ENCODE data around the gene KCTD4. TPM values are rescaled to one million over a fixed set of nuclear protein-coding genes. Genes with fewer than 3 reads are reported as not detected.
"Not testable (repeated sequence)": the region's sequence is repeated elsewhere in the genome, so short reads cannot be mapped to it uniquely, and the experiment has no call there.

Gene KCTD4
- total RNA-seq, 1 experiment from 2014 or later: not detected

DNA sequence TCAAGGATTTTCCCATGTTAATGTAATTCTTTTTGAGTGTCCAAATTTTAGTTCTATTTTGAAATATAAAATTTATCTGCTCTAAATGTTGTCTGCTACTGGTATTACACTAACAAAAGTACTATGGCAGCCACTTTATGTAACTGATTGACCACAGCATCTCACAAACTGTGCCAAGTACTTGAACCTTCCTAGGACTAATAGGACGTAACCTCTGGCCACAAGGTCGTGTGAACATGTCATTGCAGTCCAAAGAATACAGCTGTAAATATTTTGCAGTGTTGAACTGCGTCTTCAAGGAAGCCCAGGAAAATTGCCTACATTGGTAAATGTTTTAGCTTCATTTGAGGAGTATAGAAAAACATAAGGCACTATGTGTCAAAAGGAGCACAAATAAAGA, 1.9 kb downstream of the KCTD4 start:
- no peaks in the 10 kb centered on the region for H3K36me3 ChIP-seq (replicated peaks; ENCODE audit: control insufficient read depth, insufficient read depth, low read length)
- no peak for DNase-seq
- H3K4me3 ChIP-seq (ENCODE audit: insufficient read depth, low read depth, low read length): no peak overlapping the region
- H3K27me3 ChIP-seq (ENCODE audit: control insufficient read depth, insufficient read depth, low read length): no peaks in the 10 kb centered on the region

DNA sequence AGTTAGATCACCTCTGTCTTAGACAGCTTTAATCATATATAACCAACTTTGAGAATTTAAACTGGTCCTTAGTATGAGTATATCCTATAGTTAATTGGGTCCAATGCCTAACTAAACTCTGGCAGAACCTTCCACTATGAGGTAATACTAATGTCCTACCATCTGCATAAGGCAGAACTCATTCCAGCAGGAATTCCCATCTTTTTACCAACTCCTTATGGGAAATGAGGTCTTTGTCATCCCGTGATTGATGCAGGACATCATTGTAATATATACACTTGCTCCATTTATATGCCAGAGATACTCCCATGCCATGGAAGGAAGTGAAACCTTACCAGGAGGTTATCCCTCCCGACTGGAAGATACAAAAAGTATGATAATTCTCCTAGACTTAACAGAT, 2.8 kb downstream of the KCTD4 start:
- Histone ChIP-seq H3K36me3 (replicated peaks; ENCODE audit: control insufficient read depth, insufficient read depth, low read length) (no peaks in the 10 kb centered on the region), H3K27me3 (ENCODE audit: control insufficient read depth, insufficient read depth, low read length) (no peaks in the 10 kb centered on the region), H3K4me3 (ENCODE audit: insufficient read depth, low read depth, low read length) (no peak overlapping the region)
- no peak for DNase-seq

DNA sequence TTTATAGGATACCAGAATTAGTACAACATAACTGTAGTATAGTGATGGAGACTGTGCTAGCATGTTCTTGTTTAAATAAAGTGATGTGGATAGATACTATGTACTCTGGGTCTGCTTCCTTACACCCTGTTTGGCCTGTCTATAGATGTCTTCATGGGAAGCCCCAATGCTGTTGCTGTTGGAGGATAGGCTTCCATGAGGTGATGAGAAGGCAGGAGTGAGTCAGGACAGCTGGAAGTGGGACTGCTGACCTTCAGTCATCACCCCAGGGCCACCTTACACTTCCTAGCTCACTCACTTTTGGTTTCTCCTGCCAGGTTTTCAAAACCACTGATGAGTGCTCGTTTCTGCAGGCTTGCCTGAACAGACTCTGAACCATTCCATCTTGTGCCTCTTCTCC, 4.2 kb downstream of the KCTD4 start:
- H3K36me3 ChIP-seq (replicated peaks; ENCODE audit: control insufficient read depth, insufficient read depth, low read length): no peaks in the 10 kb centered on the region
- no peaks in the 10 kb centered on the region for H3K27me3 ChIP-seq (ENCODE audit: control insufficient read depth, insufficient read depth, low read length)
- H3K4me3 ChIP-seq (ENCODE audit: insufficient read depth, low read depth, low read length): no peak overlapping the region
- DNase-seq: no peak

DNA sequence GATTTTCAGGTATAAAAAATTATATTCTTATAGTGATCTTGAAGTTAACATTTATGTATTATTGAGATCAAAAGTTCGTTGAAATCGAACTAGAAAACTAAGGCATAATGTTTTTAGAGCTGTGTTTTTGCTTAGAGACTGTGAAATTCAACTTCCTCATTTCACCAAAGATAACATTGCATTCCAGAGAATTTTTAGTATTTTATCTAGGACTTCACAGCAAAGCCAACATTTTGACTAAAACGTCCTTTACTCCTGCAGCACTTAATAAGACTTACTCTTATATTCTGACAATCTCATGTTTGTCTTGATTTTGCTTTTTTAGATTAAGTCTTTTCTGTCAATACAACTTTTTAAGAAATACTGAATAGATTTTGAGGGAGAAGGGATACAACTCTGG, 4.7 kb downstream of the KCTD4 start:
- no peak for DNase-seq
- Histone ChIP-seq H3K36me3 (replicated peaks; ENCODE audit: control insufficient read depth, insufficient read depth, low read length) (no peaks in the 10 kb centered on the region), H3K27me3 (ENCODE audit: control insufficient read depth, insufficient read depth, low read length) (no peaks in the 10 kb centered on the region), H3K4me3 (ENCODE audit: insufficient read depth, low read depth, low read length) (no peak overlapping the region)

DNA sequence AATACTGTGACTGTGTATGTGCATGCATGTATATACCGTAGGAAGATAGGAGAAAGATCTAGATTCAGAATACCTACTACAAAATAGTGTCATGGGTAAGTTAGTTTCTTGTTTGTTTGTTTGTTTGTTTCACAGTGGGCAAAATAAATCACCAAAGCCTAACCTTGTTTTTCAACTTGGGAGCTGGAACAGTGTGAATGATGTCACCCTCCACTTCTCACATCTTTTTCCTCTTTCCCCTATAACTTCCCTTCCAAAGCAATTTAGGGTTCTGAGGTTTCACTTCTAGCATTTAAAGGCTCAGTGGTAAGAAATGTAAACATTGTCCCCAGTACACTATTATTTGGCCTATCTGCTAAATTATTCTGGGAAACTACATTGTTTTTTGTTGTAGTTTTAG, 5.4 kb downstream of the KCTD4 start:
- Histone ChIP-seq H3K4me3 (ENCODE audit: insufficient read depth, low read depth, low read length) (no peak overlapping the region), H3K36me3 (replicated peaks; ENCODE audit: control insufficient read depth, insufficient read depth, low read length) (no peaks in the 10 kb centered on the region), H3K27me3 (ENCODE audit: control insufficient read depth, insufficient read depth, low read length) (no peaks in the 10 kb centered on the region)
- no peak for DNase-seq

DNA sequence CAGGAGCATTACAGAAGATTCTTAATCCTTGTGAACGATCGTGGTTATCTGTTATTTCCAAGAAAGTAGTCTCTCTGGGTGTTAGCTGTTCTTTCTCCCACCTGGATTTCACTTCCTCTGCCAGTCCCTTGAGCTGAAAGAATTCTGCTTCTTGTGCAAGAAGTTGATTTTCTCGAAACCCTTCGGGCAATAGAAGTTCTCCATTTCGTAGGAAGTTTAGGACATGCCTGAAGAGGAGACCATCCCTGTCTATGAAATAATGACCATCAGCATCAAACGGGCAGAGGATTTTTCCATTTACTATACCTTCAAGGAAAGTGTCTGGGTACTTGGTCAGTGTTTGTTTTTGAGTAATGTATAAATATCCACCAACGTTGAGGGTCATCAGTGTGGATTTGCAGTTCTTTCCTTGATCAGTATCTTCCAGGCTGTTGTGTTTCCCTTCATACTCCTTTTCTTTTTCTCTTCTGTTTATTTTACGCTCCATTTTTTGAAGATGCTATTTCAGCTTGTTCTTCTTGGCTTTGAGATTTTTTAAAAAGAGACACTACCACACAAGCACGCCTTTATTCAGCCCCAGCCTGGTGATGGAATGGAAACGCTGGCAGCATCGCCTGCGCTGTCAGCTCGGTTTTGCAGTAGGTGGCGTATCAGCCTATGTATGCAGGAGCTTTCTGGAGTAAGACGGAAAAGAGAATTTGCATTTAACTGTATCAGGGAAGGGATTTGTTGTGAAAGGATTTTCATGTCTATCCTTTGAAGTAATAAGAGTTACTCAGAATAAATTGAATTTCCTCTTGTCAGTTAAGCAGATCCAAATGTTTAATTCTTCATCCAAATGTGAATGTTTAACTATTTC, 6.5 kb downstream of the KCTD4 start:
- H3K27me3 ChIP-seq (ENCODE audit: control insufficient read depth, insufficient read depth, low read length): no peaks in the 10 kb centered on the region
- DNase-seq: peak; percentile 20
- H3K4me3 ChIP-seq (ENCODE audit: insufficient read depth, low read depth, low read length): no peak overlapping the region
- no peaks in the 10 kb centered on the region for H3K36me3 ChIP-seq (replicated peaks; ENCODE audit: control insufficient read depth, insufficient read depth, low read length)

DNA sequence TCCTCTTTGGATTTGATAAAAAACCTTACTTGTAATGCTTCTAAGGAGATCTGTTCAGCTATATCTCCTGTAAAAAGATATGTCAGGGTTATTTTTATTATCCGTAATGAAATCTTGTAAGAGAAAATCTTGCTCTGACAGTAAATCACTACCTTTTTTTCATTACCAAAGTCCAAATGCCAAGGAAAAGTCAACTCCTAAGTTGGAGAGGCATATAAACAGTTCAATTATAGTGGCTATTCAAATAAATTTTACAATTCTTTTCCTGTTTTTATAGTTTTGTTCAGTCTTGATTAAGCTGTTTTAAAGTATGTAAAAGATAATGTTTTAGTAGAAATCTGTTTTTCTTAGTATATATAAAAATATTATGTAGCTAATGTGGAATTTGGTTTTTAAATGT, 9.0 kb downstream of the KCTD4 start:
- no peaks in the 10 kb centered on the region for H3K27me3 ChIP-seq (ENCODE audit: control insufficient read depth, insufficient read depth, low read length)
- H3K4me3 ChIP-seq (ENCODE audit: insufficient read depth, low read depth, low read length): no peak overlapping the region
- DNase-seq: no peak
- H3K36me3 ChIP-seq (replicated peaks; ENCODE audit: control insufficient read depth, insufficient read depth, low read length): no peaks in the 10 kb centered on the region

DNA sequence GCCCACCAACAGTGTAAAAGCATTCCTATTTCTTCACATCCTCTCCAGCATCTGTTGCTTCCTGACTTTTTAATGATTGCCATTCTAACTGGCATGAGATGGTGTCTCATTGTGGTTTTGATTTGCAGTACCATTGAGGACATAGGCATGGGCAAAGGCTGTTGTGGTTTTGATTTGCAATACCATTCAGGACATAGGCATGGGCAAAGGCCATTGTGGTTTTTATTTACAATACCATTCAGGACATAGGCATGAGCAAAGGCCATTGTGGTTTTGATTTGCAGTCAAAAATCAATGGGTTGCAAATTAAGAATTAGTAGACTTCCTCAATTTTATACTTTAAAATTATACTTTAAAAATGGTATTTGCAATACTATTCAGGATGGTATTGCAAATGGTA, 11.3 kb downstream of the KCTD4 start:
- not testable (repeated sequence) for DNase-seq

DNA sequence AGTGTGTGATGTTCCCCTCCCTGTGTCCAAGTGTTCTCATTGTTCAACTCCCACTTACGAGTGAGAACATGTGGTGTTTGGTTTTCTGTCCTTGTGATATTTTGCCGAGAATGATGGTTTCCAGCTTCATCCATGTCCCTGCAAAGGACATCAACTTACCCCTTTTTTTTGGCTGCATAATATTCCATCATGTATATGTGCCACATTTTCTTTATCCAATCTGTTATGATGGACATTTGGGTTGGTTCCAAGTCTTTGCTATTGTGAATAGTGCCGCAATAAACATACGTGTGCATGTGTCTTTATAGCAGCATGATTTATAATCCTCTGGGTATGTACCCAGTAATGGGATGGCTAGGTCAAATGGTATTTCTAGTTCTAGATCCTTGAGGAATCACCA, 11.8 kb downstream of the KCTD4 start:
- H3K27me3 ChIP-seq (ENCODE audit: control insufficient read depth, insufficient read depth, low read length); H3K36me3 ChIP-seq (replicated peaks; ENCODE audit: control insufficient read depth, insufficient read depth, low read length); H3K4me3 ChIP-seq (ENCODE audit: insufficient read depth, low read depth, low read length); DNase-seq: not testable (repeated sequence)

More for the DNA sequence above, 11.3 kb downstream of the KCTD4 start:
- not testable (repeated sequence) for H3K36me3 ChIP-seq (replicated peaks; ENCODE audit: control insufficient read depth, insufficient read depth, low read length); H3K4me3 ChIP-seq (ENCODE audit: insufficient read depth, low read depth, low read length); H3K27me3 ChIP-seq (ENCODE audit: control insufficient read depth, insufficient read depth, low read length)

DNA sequence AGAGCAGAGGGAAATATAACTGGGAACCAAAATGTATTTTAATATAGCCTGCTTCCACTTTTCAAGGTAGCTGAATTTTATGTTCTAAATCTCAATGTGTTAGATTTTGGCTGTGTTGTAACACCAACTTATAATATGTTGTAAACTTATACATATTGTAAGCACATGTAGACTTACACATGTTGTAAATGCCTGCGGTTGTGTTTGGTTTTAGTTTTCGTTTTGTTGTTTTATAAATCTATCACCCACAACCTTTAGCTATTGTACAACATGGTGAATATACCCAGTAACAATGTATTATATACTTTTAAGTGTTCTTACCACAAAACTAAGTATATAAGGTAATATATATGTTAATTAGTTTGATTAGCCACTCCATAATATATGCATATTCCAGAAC, 15.6 kb downstream of the KCTD4 start:
- H3K36me3 ChIP-seq (replicated peaks; ENCODE audit: control insufficient read depth, insufficient read depth, low read length): no peaks in the 10 kb centered on the region; the same call in 1 of the 2 replicates
- DNase-seq: no peak
- H3K4me3 ChIP-seq (ENCODE audit: insufficient read depth, low read depth, low read length): no peak overlapping the region
- no peaks in the 10 kb centered on the region for H3K27me3 ChIP-seq (ENCODE audit: control insufficient read depth, insufficient read depth, low read length)

DNA sequence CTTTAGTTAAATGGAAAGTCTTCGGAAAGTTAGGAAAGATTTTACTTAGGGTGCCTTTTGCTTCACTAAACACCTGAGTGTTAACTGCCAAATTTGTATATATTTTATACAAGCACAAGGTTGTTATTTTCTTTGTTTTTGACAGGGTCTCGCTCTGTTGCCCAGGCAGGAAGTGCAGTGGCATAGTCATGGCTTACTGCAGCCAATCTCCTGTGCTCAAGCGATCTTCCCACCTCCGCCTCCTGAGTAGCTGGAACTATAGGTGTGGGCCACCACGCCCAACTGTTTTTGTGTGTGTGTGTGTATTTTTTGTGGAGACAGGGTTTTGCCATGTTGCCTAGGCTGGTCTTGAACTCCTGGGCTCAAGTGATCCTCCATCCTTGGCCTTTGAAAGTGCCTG, 16.2 kb downstream of the KCTD4 start:
- H3K27me3 ChIP-seq (ENCODE audit: control insufficient read depth, insufficient read depth, low read length): no peaks in the 10 kb centered on the region
- H3K4me3 ChIP-seq (ENCODE audit: insufficient read depth, low read depth, low read length): no peak overlapping the region
- no peaks in the 10 kb centered on the region; the same call in 1 of the 2 replicates for H3K36me3 ChIP-seq (replicated peaks; ENCODE audit: control insufficient read depth, insufficient read depth, low read length)
- no peak for DNase-seq

DNA sequence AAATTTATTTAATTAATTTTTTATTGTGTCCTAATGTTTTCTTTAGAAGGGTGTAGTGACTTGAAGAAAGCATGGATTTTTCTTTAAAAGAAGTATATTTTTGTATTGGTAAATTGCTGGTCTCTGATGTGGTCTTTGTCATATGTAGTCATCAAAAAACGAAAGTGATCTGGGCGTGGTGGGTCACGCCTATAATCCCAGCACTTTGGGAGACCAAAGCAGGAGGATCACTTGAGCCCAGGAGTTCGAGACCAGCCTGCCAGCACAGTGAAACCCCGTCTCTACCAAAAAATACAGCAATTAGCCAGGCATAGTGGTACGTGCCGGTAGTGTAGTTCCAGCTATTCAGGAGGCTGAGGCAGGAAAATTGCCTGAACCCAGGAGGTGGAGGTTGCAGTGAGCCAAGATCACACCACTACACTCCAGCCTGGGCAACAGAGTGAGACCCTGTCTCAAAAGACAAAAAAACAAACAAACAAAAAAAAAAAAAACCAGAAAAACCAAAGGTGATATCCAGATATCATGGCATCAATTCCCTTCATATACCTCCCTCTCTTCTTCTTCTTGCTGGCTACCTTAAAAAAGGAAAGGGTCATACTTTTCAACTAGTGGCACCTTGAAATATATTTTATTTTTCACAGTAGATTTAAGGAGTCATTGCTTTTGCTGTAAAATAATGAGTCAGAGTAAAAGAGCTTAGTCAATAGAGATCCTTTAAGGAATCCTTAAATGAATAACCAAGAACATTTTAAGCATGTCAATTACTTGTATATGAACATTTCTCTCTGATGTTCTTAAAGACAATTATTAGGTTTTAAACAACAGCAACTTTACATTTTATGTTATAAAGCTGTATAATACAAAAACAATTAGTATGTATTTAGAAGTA, 19.9 kb downstream of the KCTD4 start:
- Histone ChIP-seq H3K4me3 (ENCODE audit: insufficient read depth, low read depth, low read length) (no peak overlapping the region), H3K36me3 (replicated peaks; ENCODE audit: control insufficient read depth, insufficient read depth, low read length) (no peaks in the 10 kb centered on the region; the same call in 1 of the 2 replicates), H3K27me3 (ENCODE audit: control insufficient read depth, insufficient read depth, low read length) (no peaks in the 10 kb centered on the region)
- no peak for DNase-seq

DNA sequence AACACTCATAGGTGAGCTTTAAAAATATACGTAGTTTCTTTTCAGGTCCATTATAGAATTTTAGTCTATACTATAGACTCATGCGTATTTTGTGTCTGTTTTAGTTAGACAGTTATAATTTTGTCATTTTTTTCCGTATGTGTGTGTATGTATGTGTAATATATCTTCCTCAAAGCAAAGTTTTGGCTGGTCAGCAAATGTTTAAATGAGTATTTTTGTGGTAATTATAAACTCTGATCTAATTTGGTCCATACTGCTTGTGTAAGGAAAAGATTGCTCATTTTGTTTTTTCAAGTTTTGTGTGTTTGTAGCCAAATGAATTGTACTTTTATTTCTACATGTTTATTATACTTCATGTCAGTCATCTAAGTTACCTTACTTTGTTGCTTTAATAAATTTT, 20.5 kb downstream of the KCTD4 start:
- Histone ChIP-seq H3K36me3 (replicated peaks; ENCODE audit: control insufficient read depth, insufficient read depth, low read length) (no peaks in the 10 kb centered on the region; the same call in 1 of the 2 replicates), H3K4me3 (ENCODE audit: insufficient read depth, low read depth, low read length) (no peak overlapping the region), H3K27me3 (ENCODE audit: control insufficient read depth, insufficient read depth, low read length) (no peaks in the 10 kb centered on the region)

DNA sequence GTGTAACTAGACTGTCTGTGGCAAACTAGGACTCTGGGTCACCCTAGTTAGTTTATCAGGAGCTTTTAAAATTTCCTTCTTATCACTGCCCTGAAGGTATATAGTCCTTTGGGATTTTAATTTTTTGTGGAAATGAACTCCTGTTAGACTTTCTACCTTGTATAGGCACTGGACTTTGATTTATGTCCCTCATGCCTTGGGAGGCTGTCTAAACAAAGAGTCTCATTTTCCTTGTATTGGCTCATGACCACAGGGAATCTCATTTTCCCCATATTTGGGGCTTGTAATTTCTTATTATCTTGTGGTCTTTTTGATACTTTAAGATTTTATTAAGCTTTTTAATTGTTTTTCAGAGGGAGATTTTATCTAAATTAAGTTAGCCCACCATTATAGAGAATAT, 21.4 kb downstream of the KCTD4 start:
- Histone ChIP-seq H3K27me3 (ENCODE audit: control insufficient read depth, insufficient read depth, low read length) (no peaks in the 10 kb centered on the region), H3K36me3 (replicated peaks; ENCODE audit: control insufficient read depth, insufficient read depth, low read length) (no peaks in the 10 kb centered on the region; the same call in none of the 2 replicates), H3K4me3 (ENCODE audit: insufficient read depth, low read depth, low read length) (no peak overlapping the region)
- DNase-seq: no peak

More for the DNA sequence above, 20.5 kb downstream of the KCTD4 start:
- DNase-seq: no peak
